ENCODE data around the gene CBY3.
"Not testable (repeated sequence)": the region's sequence is repeated elsewhere in the genome, so short reads cannot be mapped to it uniquely, and the experiment has no call there.

DNA sequence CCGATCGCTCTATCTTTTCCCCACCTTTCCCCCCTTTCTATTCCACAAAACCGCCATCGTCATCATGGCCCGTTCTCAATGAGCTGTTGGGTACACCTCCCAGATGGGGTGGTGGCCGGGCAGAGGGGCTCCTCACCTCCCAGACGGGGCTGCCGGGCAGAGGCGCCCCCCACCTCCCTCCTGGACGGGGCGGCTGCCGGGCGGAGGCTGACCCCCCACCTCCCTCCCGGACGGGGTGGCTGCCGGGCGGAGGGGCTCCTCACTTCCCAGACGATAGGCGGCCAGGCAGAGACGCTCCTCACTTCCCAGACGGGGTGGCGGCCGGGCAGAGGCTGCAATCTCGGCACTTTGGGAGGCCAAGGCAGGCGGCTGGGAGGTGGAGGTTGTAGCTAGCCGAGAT, 30.6 kb downstream of the CBY3 start:
- TF ChIP-seq POLR2A (IDR thresholded peaks at IDR 0.05) = not testable (repeated sequence)
- TF ChIP-seq, protein P1, sequence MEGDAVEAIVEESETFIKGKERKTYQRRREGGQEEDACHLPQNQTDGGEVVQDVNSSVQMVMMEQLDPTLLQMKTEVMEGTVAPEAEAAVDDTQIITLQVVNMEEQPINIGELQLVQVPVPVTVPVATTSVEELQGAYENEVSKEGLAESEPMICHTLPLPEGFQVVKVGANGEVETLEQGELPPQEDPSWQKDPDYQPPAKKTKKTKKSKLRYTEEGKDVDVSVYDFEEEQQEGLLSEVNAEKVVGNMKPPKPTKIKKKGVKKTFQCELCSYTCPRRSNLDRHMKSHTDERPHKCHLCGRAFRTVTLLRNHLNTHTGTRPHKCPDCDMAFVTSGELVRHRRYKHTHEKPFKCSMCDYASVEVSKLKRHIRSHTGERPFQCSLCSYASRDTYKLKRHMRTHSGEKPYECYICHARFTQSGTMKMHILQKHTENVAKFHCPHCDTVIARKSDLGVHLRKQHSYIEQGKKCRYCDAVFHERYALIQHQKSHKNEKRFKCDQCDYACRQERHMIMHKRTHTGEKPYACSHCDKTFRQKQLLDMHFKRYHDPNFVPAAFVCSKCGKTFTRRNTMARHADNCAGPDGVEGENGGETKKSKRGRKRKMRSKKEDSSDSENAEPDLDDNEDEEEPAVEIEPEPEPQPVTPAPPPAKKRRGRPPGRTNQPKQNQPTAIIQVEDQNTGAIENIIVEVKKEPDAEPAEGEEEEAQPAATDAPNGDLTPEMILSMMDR (IDR thresholded peaks at IDR 0.05) = not testable (repeated sequence)

Data from testis (tissue), 2 donors.